ENCODE results near the gene PAX7. TPM values are rescaled to one million over a fixed set of nuclear protein-coding genes. Genes with fewer than 3 reads are reported as not detected.

PAX7 gene
- total and polyA plus RNA-seq, 2 of the 4 experiments (the other 2 are of a cell fraction): not detected

- no peaks in the 10 kb centered on the region for H4K20me1 ChIP-seq (ENCODE audit: insufficient read depth, low read length)
- ChIA-PET CTCF (no interaction called here), POLR2A (ENCODE audit: unreplicated experiment) (no interaction called here)
- H3K18ac ChIP-seq (ENCODE audit: low read depth, low read length): no peak overlapping the region
- no peak overlapping the region for H2BK15ac ChIP-seq (ENCODE audit: low read depth, low read length)
- H2BK20ac ChIP-seq (ENCODE audit: low read depth, low read length): no peak overlapping the region
- no peak overlapping the region for H2AK5ac ChIP-seq (ENCODE audit: low read depth, low read length)
- H2BK5ac ChIP-seq (ENCODE audit: low read depth, low read length, poor library complexity, severe bottlenecking): no peak overlapping the region
- no peak overlapping the region for H2AK9ac ChIP-seq (replicated peaks; ENCODE audit: low read depth, low read length, poor library complexity)
- no peaks in the 10 kb centered on the region for H3K79me1 ChIP-seq (ENCODE audit: low read depth in 1 of 2, low read length in 2 of 2)
- H3K27ac ChIP-seq (ENCODE audit: insufficient read depth, low read length): no peak overlapping the region
- H3K9me1 ChIP-seq (ENCODE audit: insufficient read depth, low read length): no peaks in the 10 kb centered on the region
- H3K36me3 ChIP-seq (ENCODE audit: control insufficient read depth, insufficient read depth, low read length): no peaks in the 10 kb centered on the region
- in situ Hi-C loops (cut with MboI; ENCODE audit: low sequenced_read_pairs): no loop called here
- peaks cover 40% of the 10 kb centered on the region for H3K27me3 ChIP-seq (ENCODE audit: control insufficient read depth, insufficient read depth, low read length)
- H2BK120ac ChIP-seq (ENCODE audit: low read depth, low read length): no peak overlapping the region
- DNase-seq: no peak
- TF ChIP-seq MXI1 (IDR thresholded peaks at IDR 0.05; ENCODE audit: borderline replicate concordance, low read depth, low read length) (no peak), MAZ (IDR thresholded peaks at IDR 0.05; ENCODE audit: borderline replicate concordance, low read depth, low read length) (no peak), RCOR1 (IDR thresholded peaks at IDR 0.05; ENCODE audit: insufficient replicate concordance, low read length) (no peak), CTCF (conservative IDR thresholded peaks at IDR 0.05; ENCODE audit: low read depth, low read length) (no peak), BHLHE40 (IDR thresholded peaks at IDR 0.05; ENCODE audit: low read depth, low read length) (no peak), USF2 (IDR thresholded peaks at IDR 0.05; ENCODE audit: low read depth, low read length) (no peak), MAFK (IDR thresholded peaks at IDR 0.05; ENCODE audit: low read depth, low read length) (no peak), FOS (IDR thresholded peaks at IDR 0.05; ENCODE audit: low read depth, low read length) (no peak), CEBPB (IDR thresholded peaks at IDR 0.05; ENCODE audit: low read depth, low read length) (no peak), ELK1 (IDR thresholded peaks at IDR 0.05; ENCODE audit: borderline replicate concordance, low read depth, low read length) (no peak), RFX5 (IDR thresholded peaks at IDR 0.05; ENCODE audit: low read depth, low read length) (no peak), SMC3 (IDR thresholded peaks at IDR 0.05; ENCODE audit: low read depth, low read length) (no peak), POLR2A (IDR thresholded peaks at IDR 0.05; ENCODE audit: low read depth, low read length) (no peak), RAD21 (IDR thresholded peaks at IDR 0.05; ENCODE audit: low read length) (no peak), NFE2L2 (IDR thresholded peaks at IDR 0.05; ENCODE audit: low read depth, low read length) (no peak), CHD1 (IDR thresholded peaks at IDR 0.05; ENCODE audit: low read depth, low read length) (no peak)
- H4K91ac ChIP-seq (ENCODE audit: insufficient read depth, low read depth, low read length): no peak overlapping the region
- BruUV-seq (replicated peaks): no TSS peak
- no peak overlapping the region for H3K9ac ChIP-seq (ENCODE audit: low read depth, low read length)
- no peak for ATAC-seq (ENCODE audit: low read depth)
- no peak overlapping the region for H4K5ac ChIP-seq (ENCODE audit: low read depth, low read length)
- intact Hi-C loops (cut with micrococcal nuclease): no loop called here
- H3K4ac ChIP-seq (ENCODE audit: low read depth, low read length): no peak overlapping the region
- H3K9me3 ChIP-seq (ENCODE audit: control insufficient read depth, insufficient read depth, low read length): no peaks in the 10 kb centered on the region
- no peak overlapping the region for H3K56ac ChIP-seq (ENCODE audit: extremely low read depth, insufficient read depth, low read length)
- no peak overlapping the region for H3K4me2 ChIP-seq (ENCODE audit: low read depth, low read length)
- H3K14ac ChIP-seq (replicated peaks; ENCODE audit: low read depth, low read length): no peak overlapping the region
- H3K4me1 ChIP-seq (ENCODE audit: control insufficient read depth, insufficient read depth, low read length): no peaks in the 10 kb centered on the region
- no peak overlapping the region for H2AFZ ChIP-seq (replicated peaks; ENCODE audit: low read length, poor library complexity)
- dilution Hi-C loops (cut with HindIII; ENCODE audit: low sequenced_read_pairs, unreplicated experiment): no loop called here
- no peak overlapping the region for H4K8ac ChIP-seq (ENCODE audit: low read depth in 2 of 2, low read length in 2 of 2)
- 40% methylated on average over 2 of the region's 13 CpGs; no CpG with 5 or more reads in 1 of the 2 experiments for WGBS, 2 experiments (ENCODE audit: extremely low coverage in 2 of 2, insufficient read length in 1 of 2)
- no peak overlapping the region for H3K23ac ChIP-seq (ENCODE audit: low read depth, low read length)
- no peak overlapping the region for H3K4me3 ChIP-seq (ENCODE audit: insufficient read depth, low read depth, low read length)
These were observed 23.3 kb downstream of the PAX7 start for GRCh38 chr1:18653916-18654315.

Measured in IMR-90 (cell line).